Activated naive CD4-positive, alpha-beta T cell treated with anti-CD3 and anti-CD28 coated beads, Interleukin-2, amount 50 U/mL, for 24 hours (primary cell): Measurements from ENCODE around the gene FCER1G.

Source experiments
- H3K27ac Mint-ChIP-seq: one replicate; pipeline ENCODE4 v1.8.0; 2021; ENCODE audit warnings: mild to moderate bottlenecking, mixed read lengths
- H3K27me3 Mint-ChIP-seq: one replicate; pipeline ENCODE4 v1.8.0; 2021; ENCODE audit warnings: mixed read lengths
- H3K36me3 Mint-ChIP-seq: one replicate; pipeline ENCODE4 v1.8.0; 2021; ENCODE audit warnings: mixed read lengths
- H3K4me1 Mint-ChIP-seq: one replicate; pipeline ENCODE4 v1.8.0; 2021; ENCODE audit warnings: mixed read lengths
- H3K4me3 Mint-ChIP-seq: one replicate; pipeline ENCODE4 v1.8.0; 2021; ENCODE audit warnings: mild to moderate bottlenecking, mixed read lengths
- H3K9me3 Mint-ChIP-seq: one replicate; pipeline ENCODE4 v1.8.0; 2021; ENCODE audit warnings: mixed read lengths

Gene FCER1G

DNA sequence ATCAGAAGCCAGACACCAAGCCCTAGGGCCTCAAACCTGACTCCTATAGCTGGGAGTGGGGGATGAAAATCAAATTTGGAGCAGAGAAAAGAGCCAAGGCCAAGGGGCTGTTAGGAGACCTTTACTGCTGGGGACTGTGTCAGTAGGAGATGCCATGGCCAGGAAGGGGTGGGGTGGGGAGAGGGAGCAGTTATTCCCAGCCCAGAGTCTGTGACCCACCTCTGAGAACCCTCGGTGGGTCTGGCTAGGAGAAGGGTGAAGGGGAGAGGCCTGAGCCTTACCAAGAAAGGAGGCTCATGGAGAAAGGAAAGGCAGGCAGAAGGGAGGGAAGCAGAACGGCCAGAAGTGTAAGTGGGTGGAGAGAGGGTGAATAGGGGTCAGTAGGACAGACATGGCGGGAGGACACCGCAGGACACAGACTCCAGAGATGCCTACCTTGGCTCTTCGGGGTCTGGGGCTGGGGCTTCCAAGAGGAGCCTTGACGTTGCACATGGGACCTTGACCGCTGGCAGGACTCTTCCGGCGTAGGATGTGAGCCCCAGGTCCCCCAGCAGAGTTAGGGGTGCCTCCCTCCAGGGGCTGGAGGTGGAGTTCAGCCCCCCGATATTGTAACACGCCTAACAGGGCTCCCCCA, 17.4 kb upstream of the FCER1G start:
- H3K4me3 Mint-ChIP-seq = no peak overlapping the region
- H3K27me3 Mint-ChIP-seq = no peaks in the 10 kb centered on the region
- H3K9me3 Mint-ChIP-seq = no peaks in the 10 kb centered on the region
- peaks cover 2% of the 10 kb centered on the region for H3K36me3 Mint-ChIP-seq
- H3K4me1 Mint-ChIP-seq = peaks cover 60% of the 10 kb centered on the region
- H3K27ac Mint-ChIP-seq = no peak overlapping the region

DNA sequence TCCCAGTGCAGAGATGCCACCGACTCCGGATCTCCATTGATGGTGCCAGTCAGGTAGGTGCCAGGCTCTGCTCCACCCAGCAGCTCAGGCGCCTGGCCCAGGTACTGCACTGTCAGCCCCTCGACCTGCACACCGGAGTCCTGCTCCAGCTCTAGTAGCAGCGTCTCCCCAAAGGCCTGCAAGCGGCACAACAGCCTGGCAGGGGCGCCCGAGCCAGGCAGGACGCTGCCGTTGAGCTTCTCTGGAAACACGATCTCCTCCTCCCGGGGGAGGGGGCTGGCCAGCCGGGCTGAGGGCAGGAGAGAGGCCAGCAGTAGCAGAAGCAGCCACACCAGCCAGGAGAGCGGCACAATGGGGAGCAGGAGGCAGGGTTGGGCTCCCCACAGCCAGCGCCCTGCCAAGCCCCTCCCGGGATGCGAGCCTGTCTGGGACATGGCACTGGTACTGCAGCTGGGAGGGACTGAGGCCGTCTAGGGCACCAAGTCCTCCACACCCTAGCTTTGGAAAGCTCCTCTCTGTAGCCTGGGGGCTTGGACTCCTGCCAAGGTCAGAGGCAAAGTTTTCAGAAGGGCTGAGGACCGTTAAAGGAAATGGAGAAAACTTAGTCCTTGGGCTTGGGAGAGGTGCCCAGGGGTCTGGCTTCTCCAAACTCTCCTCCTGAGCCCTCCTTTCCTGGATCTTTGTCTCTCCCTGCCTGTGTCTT, 16.8 kb upstream of the FCER1G start:
- H3K27ac Mint-ChIP-seq = no peak overlapping the region
- peaks cover 2% of the 10 kb centered on the region for H3K36me3 Mint-ChIP-seq
- no peaks in the 10 kb centered on the region for H3K27me3 Mint-ChIP-seq
- H3K9me3 Mint-ChIP-seq = no peaks in the 10 kb centered on the region
- peaks cover 58% of the 10 kb centered on the region for H3K4me1 Mint-ChIP-seq
- no peak overlapping the region for H3K4me3 Mint-ChIP-seq

DNA sequence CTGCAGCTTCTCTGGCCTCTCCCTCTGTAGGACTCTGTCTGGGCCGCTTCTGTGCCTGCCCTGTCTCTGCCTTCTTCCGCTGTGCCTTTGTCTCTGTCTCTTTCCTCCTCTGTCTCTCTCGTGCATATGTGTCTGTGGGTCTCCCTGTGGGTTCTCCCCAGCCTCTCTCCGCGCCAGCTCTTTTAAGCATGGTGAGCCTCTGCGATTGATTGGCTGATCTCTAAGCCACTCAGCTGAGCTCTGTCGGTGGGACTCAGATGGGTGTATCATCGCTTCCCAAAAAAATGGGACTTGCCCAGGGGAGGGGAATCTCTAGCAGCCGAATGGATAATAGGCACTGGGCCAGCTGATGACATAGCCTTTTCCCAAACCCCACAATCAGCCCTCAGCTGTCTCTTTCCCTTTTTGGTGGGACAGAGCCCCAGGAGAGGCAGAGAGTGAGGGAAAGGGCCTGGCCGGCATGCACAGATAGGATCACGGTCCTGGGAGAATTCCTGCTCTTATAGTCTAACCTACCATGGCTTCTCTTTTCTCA, 16.1 kb upstream of the FCER1G start, which contains the start of gene ADAMTS4:
Gene ADAMTS4 (minus strand): TSS at position 158 of the 535 bp plus-strand sequence. CDS start 427 bp downstream, outside the sequence.
- peak within 1 kb of the TSS; percentile 2 for H3K4me3 Mint-ChIP-seq
- no peaks in the 10 kb centered on the region for H3K9me3 Mint-ChIP-seq
- H3K27me3 Mint-ChIP-seq = no peaks in the 10 kb centered on the region
- H3K27ac Mint-ChIP-seq = peak within 1 kb of the TSS; percentile 56
- peaks cover 5% of the 10 kb centered on the region for H3K36me3 Mint-ChIP-seq
- H3K4me1 Mint-ChIP-seq = peaks cover 64% of the 10 kb centered on the region

DNA sequence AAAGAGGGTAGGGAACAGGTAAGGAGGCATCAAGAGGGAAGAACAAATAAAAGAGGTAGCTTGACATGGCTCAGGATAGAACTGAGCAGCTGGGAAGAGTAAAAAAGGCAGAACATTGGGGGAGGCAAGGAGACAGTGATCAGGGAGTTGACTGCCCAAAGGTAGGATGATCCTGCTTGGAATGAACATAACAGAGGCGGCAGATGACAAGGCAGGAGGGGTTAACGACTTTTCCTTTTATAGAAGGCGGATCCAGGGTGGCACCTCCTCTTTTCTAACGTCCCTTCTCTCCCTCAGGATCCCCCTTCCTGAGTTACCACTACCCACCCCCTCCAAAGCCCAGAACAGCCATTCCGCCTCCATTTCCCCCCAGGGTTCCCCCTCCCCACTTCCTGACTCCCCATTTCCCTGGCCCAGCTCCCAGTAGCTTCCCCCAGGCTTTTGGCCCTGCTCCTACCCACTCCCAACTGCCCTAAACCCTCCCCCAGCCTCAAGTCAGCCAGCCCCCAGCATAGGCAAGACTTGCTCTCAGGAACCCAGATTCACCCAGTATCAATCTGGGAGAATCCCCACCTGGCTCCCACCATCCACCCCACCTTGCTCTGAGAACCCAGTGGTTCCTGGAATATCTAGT, 15.5 kb upstream of the FCER1G start:
- H3K27me3 Mint-ChIP-seq = no peaks in the 10 kb centered on the region
- H3K36me3 Mint-ChIP-seq = peaks cover 12% of the 10 kb centered on the region
- peak overlapping the region; percentile 2 for H3K4me3 Mint-ChIP-seq
- peaks cover 68% of the 10 kb centered on the region for H3K4me1 Mint-ChIP-seq
- peak overlapping the region; percentile 95 for H3K27ac Mint-ChIP-seq
- H3K9me3 Mint-ChIP-seq = no peaks in the 10 kb centered on the region

DNA sequence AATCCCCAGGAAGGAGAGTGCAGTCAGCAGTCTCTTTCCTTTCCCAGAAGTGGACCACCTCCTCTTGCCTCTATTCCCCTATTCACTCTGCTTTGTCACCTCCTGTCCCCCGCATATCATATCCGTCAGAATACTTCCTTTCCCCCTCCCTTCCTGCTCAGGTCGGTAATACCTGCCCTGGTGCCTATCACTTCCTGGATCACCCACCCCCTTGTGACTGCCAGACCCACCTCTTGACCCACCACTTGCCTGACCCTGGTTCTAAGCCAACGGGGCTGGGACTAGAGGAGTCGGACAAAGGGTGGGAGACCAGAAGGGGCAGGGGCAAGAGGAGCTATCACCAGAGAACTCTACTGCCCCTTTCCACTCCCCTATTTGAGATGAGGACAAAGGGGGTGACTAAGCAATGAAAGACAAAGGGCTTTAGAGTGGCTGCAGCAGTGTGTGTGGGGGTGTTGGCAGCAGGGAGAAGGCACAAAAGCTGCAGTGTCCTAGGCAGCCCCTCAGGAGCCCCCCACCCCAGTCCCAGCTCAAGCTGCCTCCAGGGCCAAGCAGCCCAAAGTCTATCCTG, 14.6 kb upstream of the FCER1G start:
- Mint-ChIP-seq H3K27me3 (no peaks in the 10 kb centered on the region), H3K27ac (peak overlapping the region; percentile 95), H3K36me3 (peaks cover 15% of the 10 kb centered on the region), H3K4me1 (peaks cover 66% of the 10 kb centered on the region), H3K9me3 (no peaks in the 10 kb centered on the region), H3K4me3 (peak overlapping the region; percentile 64)

DNA sequence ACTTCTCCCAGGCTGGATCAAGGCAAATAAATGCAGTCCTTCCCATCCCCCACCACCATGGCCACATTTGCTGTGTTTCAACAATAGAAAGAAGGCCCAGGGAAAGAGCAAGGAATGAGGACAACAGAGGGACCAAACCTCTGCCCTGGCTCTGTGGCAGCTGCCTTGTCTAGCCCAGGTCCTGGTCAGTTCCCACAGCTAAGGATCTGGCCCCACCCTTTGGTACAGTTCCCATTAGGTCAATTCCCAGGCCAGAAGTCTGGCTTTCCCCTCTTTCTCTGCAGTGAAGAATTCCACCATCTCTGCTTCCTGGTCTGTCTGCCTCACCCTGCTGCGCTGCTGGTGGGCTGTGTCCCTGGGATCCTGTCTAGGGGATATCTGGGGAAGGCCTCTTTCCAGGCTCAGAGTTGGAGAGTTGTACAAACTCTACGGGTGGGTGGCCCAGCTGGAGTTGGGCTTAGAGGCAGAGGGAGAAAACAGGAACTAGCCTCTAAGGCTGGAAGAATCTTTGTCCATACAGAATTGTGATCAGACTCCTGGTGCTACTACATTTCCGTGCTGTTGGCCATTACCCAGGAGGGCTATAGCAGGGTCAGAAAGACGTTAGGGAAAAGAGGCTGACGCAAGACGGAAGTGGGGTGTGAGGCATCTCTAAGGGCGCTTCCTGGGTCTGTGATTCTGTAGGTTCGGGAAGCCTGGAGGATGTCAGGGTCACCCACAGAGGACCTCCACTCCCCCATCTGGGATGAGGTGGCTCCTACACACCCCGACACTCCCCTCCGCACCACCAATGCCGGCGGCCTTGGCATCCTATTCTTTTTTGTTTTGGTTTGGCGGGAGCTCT, 13.9 kb upstream of the FCER1G start:
- H3K4me1 Mint-ChIP-seq = peaks cover 67% of the 10 kb centered on the region
- H3K4me3 Mint-ChIP-seq = peak overlapping the region; percentile 95
- H3K9me3 Mint-ChIP-seq = no peaks in the 10 kb centered on the region

DNA sequence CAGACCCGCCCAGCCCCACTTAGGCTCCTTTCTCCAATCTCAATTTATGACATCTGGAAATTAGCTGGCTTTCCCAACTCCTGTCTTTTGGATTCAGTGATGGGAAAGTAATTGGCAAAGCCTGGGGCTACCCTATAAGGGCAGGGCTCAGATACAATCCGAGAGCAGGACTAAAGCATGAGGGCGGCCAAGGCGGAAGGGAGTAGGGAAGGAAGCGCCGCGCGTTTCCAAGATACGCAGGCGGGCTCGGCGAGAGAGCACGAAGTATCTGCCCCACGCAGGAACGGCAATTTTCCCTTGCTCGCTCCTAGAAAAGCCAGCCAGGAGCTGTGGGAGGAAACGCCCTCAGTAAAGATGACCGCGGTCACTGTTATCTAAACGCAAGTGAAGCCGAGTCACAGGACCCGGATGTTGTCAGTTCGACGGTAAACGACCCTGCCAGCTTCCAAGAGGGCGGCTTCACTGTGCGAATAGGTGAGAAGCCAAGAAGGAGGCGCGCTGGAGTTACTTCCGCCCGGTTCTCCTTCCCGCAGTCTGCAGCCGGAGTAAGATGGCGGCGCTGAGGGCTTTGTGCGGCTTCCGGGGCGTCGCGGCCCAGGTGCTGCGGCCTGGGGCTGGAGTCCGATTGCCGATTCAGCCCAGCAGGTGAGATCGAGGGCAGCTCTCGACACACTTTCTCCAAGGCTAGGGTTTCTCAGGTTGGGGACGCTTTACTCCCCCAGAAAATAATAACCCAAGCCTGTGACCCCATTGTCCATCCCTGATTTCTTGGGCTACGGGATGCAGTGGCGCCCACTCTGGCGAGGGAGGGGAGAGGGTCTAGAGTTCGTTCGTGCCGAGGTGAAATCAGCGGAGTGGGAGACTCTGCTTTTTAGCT, 13.0 kb upstream of the FCER1G start, which contains the start of gene NDUFS2:
Gene NDUFS2 (plus strand): TSS at position 532 of the 877 bp plus-strand sequence. CDS start 19 bp downstream, at position 551.
- peaks cover 74% of the 10 kb centered on the region for H3K4me1 Mint-ChIP-seq
- no peaks in the 10 kb centered on the region for H3K9me3 Mint-ChIP-seq
- peaks cover 20% of the 10 kb centered on the region for H3K36me3 Mint-ChIP-seq
- H3K27me3 Mint-ChIP-seq = no peaks in the 10 kb centered on the region
- H3K27ac Mint-ChIP-seq = peak within 1 kb of the TSS; percentile 98
- H3K4me3 Mint-ChIP-seq = peak within 1 kb of the TSS; percentile 95

More for the DNA sequence above, 13.9 kb upstream of the FCER1G start:
- Mint-ChIP-seq H3K36me3 (peaks cover 17% of the 10 kb centered on the region), H3K27me3 (no peaks in the 10 kb centered on the region), H3K27ac (peak overlapping the region; percentile 98)

DNA sequence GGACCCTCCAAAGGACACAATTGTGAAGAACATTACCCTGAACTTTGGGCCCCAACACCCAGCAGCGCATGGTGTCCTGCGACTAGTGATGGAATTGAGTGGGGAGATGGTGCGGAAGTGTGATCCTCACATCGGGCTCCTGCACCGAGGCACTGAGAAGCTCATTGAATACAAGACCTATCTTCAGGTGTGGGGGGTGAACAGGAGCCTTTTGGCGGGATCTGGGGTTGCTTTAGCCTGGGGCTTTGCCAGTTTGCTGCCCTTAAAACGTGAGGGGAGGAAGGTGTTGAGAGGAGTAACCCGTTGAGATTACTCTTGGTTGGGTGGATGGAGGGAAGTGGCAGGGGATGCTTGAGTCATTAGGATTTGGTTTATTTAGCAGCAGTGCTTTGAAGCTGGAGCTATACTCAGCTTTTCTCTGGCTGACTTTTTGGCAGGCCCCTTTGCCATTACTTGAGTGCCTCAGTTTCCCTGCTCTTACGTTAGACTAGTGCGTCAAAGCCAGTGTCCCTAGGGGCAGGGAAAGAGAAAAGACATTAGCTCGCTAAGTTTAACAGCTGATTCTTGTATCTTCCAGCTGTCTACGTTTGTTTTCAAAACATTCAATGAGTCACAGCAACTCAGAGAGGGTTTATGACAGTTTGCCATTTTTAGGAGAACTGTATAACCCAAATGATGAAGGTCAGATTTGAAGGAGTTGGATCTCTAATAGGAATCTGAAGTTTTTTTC, 8.5 kb upstream of the FCER1G start:
- peak overlapping the region; percentile 80 for H3K27ac Mint-ChIP-seq
- H3K36me3 Mint-ChIP-seq = peaks cover 33% of the 10 kb centered on the region
- H3K4me1 Mint-ChIP-seq = peaks cover 63% of the 10 kb centered on the region
- H3K4me3 Mint-ChIP-seq = peak overlapping the region; percentile 23
- H3K27me3 Mint-ChIP-seq = no peaks in the 10 kb centered on the region
- no peaks in the 10 kb centered on the region for H3K9me3 Mint-ChIP-seq

DNA sequence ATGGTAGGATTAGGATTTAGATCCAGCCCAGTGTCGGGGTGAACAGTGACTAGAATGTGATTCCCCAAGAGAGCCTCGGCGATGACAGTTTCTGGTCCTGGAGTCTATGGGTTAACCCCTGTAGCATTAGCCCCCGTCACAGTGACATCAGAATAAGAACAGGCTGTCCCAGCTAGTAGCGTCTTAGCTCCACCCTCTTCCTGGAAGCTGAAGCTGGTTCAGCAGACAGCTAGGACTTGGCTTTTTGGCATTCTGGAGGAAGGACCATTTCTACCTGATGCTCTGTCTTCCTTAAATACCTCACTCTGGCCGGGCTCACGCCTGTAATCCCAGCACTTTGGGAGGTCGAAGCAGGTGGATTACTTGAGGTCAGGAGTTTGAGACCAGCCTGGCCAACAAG, 7.9 kb upstream of the FCER1G start:
- Mint-ChIP-seq H3K9me3 (no peaks in the 10 kb centered on the region), H3K4me3 (no peak overlapping the region), H3K4me1 (peaks cover 57% of the 10 kb centered on the region), H3K27ac (no peak overlapping the region), H3K36me3 (peaks cover 34% of the 10 kb centered on the region), H3K27me3 (no peaks in the 10 kb centered on the region)

DNA sequence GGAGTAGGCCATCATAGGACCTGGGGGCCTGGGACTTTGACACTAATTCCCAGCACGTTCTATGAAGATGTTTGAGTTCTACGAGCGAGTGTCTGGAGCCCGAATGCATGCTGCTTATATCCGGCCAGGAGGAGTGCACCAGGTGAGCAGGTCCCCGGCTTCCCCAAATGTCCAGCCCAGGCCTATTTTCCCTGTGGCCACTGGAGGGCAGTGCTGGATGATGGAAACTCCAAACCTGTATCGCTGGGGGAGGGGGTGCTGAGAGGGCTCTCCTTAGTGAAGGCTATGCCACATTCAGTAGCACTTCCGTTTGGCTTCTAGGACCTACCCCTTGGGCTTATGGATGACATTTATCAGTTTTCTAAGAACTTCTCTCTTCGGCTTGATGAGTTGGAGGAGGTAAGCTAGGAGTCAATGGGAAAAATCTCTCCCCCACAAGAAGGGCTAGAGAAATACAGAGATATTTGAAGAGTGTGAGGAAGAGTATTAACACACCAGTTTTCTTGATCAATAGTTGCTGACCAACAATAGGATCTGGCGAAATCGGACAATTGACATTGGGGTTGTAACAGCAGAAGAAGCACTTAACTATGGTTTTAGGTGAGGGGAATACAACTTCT, 5.2 kb upstream of the FCER1G start:
- H3K9me3 Mint-ChIP-seq = no peaks in the 10 kb centered on the region
- no peak overlapping the region for H3K27ac Mint-ChIP-seq
- no peak overlapping the region for H3K4me3 Mint-ChIP-seq
- H3K4me1 Mint-ChIP-seq = peaks cover 43% of the 10 kb centered on the region
- H3K27me3 Mint-ChIP-seq = no peaks in the 10 kb centered on the region
- peaks cover 35% of the 10 kb centered on the region for H3K36me3 Mint-ChIP-seq

DNA sequence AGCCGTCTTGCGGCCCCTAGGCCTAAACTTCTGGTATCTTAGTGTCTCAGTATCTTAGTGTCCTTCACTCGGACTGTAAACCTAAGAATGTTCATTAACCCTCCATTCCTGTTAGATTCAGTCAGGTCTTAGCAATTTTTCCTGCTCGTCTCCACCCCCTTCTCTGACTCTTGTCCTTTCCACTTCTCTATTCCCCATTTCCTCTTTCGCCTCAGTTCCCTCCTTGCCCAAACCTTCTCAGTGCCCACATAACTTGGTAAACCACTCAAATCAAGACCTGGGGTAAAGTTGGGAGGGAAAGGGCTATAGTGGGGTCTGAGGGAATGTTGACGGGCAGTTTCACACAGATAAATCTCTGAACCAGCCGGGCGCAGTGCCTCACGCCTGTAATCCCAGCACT, 726 bp upstream of the FCER1G start:
- Mint-ChIP-seq H3K9me3 (no peaks in the 10 kb centered on the region), H3K36me3 (peaks cover 26% of the 10 kb centered on the region), H3K4me3 (no peak overlapping the region)

DNA sequence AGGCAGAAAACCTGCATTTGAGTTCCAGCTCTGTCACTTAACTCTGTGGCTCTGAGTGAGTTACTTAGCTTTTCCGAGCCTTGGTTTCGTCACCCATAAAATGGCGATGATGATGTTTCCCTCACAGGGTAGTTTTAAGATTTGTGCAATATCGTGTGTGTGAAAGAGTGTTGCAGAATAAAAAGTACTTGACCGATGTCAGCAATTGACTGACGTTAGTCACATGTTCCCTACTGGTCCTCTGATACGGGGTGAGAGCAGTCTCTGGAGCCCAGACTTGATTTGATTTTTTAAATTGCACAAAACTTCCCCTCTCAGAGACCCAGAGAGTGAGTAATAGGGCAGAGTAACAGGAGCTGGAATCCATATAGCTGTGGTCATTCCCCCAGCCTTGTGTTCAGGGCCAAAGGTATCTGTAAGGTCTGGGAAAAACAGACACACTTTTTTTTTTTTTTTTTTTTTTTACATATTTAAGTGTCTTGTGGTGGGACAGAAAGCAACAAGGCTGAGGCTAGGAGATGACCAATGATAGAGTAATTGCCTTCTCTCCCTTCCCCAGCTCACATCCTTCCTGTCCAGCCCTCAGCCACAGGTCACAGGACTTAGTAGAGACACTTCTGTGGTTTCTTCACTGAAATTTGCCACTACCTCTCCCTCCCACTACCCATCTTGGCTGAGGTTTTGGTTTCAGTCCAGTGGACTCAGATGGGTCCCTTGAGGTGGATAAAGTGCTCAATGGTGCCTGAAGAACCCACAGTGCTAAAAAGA, 2.0 kb downstream of the FCER1G start:
- Mint-ChIP-seq H3K27ac (peak overlapping the region; percentile 2), H3K36me3 (peaks cover 15% of the 10 kb centered on the region), H3K9me3 (no peaks in the 10 kb centered on the region), H3K4me1 (peaks cover 60% of the 10 kb centered on the region), H3K4me3 (peak overlapping the region; percentile 71), H3K27me3 (no peaks in the 10 kb centered on the region)

More for the DNA sequence above, 726 bp upstream of the FCER1G start:
- H3K27me3 Mint-ChIP-seq = no peaks in the 10 kb centered on the region
- H3K27ac Mint-ChIP-seq = no peak overlapping the region
- H3K4me1 Mint-ChIP-seq = peaks cover 50% of the 10 kb centered on the region
